Measurements from ENCODE around the gene ERC1.

The ERC1 gene

DNA sequence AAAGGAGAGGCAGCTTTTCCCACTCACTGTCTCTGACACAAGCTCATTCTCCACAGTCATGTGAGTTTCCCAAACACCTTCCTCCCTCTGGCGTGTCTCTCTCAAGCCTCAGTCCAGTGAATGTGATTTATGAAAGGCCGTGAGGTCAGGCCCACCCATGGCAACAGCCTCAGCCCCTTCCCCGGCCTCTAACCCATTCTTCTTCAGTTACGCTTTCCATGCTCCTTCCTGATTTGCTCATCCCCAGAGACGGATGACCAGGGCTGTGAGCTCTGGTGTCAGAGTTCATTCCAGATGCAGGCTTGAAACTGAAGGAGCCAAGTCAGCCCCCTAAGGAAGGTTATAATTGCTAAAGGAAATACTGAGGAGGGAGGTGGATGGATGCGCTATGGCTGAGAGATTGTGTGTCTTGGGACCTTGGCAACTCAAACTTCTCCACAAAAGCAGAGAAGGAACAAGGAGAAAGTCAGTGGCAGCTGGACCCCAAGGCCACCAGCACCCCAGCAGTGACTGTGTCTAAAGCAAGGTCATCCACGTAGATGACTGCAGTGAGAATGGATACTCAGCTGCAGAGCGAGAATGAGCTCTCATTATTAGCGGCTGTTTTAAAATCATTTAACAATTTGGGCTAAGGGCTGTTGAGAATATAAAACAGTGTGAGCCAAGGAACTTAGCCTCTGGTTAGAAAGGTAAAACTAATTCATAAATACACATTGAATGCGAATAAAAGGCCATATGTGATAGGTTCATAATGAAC lies 519.2 kb downstream of the ERC1 start:
- ChIA-PET POLR2A (ENCODE audit: low non-redundant PET) (no interaction called here), CTCF (no interaction called here)
- DNase-seq (ENCODE audit: low spot score) = no peak
- TF ChIP-seq, protein P1, sequence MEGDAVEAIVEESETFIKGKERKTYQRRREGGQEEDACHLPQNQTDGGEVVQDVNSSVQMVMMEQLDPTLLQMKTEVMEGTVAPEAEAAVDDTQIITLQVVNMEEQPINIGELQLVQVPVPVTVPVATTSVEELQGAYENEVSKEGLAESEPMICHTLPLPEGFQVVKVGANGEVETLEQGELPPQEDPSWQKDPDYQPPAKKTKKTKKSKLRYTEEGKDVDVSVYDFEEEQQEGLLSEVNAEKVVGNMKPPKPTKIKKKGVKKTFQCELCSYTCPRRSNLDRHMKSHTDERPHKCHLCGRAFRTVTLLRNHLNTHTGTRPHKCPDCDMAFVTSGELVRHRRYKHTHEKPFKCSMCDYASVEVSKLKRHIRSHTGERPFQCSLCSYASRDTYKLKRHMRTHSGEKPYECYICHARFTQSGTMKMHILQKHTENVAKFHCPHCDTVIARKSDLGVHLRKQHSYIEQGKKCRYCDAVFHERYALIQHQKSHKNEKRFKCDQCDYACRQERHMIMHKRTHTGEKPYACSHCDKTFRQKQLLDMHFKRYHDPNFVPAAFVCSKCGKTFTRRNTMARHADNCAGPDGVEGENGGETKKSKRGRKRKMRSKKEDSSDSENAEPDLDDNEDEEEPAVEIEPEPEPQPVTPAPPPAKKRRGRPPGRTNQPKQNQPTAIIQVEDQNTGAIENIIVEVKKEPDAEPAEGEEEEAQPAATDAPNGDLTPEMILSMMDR (conservative IDR thresholded peaks at IDR 0.05; ENCODE audit: low read depth) = no peak
- H3K27ac ChIP-seq = no peak overlapping the region

DNA sequence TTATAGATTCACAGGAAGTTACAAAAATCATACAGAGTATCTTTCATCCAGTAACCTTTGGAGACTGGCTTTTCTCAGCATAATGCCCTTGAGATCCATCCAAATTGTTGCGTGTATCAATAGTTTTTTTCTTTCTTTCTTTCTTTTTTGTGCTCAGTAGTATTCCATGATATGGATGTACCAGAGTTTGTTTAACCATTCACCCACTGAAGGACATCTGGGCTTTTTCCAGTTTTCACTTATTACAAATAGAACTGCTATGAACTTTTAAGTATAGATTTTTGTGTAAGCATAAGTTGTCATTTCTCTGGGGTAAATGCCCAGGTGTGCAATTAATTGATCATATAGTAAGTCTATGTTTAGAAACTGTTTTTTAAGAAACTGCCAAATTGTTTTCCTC lies 524.0 kb downstream of the ERC1 start:
- CTCF ChIA-PET = no interaction called here
- no peak for DNase-seq (ENCODE audit: low spot score)
- TF ChIP-seq, protein P1 (conservative IDR thresholded peaks at IDR 0.05; ENCODE audit: low read depth) = no peak
- no peak overlapping the region for H3K27ac ChIP-seq
- POLR2A ChIA-PET (ENCODE audit: low non-redundant PET) = no interaction called here

DNA sequence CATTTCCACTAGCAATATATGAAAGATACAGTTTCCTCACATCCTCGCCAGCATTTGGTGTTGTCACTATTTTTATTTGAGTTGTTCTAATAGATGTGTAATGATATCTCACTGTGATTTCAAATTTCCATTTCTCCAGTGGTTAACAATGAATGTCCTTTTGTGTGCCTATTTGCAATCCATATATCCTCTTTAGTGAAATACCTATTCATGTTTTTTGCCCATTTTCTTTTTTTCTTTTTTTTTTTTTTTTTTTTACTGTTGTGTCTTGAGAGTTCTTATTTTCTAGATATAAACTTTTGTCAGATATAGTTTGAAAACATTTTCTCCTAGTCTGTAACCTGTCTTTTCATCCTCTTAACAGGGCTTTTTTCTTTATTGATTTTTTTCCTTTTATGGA lies 524.4 kb downstream of the ERC1 start:
- POLR2A ChIA-PET (ENCODE audit: low non-redundant PET) = no interaction called here
- DNase-seq (ENCODE audit: low spot score) = no peak
- no peak overlapping the region for H3K27ac ChIP-seq
- TF ChIP-seq, protein P1 (conservative IDR thresholded peaks at IDR 0.05; ENCODE audit: low read depth) = no peak
- CTCF ChIA-PET = no interaction called here

DNA sequence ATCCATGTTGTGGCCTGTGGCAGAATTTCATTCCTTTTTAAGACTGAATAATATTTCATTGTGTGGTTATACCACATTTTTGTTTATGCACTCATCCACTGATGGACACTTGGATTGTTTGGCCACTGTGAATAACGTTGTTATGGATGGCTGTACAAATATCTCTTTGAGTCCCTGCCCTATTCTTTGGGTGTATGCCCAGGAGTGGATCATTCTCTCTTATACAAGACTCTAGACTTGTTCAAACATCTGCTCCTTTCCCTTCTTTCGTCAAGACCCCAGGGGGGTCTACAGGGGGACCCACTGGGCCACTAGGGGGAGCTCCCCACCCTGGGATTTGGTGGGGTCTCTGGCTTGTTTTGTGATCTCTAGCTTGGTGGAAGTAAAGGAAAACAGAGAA lies 526.0 kb downstream of the ERC1 start:
- CTCF ChIA-PET = interaction anchor here (0.6 to 0.7 kb wide), 3 partner anchors 41 to 1116 kb away, joined by 3 to 4 read pairs (median 3); partner anchors contain the start of gene CCDC77
- DNase-seq (ENCODE audit: low spot score) = no peak
- no peak overlapping the region for H3K27ac ChIP-seq
- TF ChIP-seq, protein P1 (conservative IDR thresholded peaks at IDR 0.05; ENCODE audit: low read depth) = no peak
- POLR2A ChIA-PET (ENCODE audit: low non-redundant PET) = no interaction called here

DNA sequence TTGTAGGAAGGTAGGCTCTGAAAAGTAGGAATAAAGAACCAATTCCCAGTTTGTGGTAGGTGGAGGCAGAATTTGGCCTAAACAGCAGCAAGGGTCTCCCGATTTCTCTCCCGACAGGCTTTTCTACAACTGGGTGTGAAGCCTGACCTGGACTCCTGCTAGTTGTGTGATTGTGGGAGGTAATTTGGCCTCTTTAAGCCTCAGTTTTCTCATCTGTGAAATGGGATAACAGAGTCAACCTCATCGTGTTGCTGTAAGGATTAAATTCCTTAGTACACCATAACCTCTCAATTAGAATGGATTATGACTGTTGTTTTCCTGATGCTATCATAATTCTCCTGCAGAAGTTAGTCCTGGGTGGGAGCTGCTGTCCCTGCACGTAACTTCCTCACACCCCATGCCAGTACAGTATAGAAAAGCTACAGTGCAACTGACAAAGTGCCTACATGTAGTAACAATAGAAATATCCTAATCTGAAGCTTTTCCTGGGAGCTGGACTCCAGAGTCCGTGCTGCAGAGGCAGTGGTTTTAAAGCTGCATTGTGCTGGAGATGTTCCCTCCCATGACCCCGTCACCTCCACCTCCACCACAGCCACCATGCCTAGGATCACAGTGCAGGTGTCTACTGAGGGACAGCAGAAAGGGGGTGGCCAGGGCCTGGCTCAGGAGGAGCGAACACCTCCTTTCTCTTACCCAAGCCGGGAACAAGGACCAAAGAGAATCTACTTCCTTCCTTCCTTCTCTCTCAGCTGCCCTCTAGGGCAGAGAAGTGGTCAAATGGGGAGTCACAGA lies 526.9 kb downstream of the ERC1 start:
- peak overlapping the region; percentile 83; the same call in 1 of the 2 replicates for H3K27ac ChIP-seq
- DNase-seq (ENCODE audit: low spot score) = no peak
- TF ChIP-seq, protein P1 (conservative IDR thresholded peaks at IDR 0.05; ENCODE audit: low read depth) = no peak
- ChIA-PET POLR2A (ENCODE audit: low non-redundant PET) (no interaction called here), CTCF (interaction anchor here (0.6 to 0.7 kb wide), 4 partner anchors 14 to 1117 kb away, joined by 3 read pairs; partner anchors contain the start of gene CCDC77)

DNA sequence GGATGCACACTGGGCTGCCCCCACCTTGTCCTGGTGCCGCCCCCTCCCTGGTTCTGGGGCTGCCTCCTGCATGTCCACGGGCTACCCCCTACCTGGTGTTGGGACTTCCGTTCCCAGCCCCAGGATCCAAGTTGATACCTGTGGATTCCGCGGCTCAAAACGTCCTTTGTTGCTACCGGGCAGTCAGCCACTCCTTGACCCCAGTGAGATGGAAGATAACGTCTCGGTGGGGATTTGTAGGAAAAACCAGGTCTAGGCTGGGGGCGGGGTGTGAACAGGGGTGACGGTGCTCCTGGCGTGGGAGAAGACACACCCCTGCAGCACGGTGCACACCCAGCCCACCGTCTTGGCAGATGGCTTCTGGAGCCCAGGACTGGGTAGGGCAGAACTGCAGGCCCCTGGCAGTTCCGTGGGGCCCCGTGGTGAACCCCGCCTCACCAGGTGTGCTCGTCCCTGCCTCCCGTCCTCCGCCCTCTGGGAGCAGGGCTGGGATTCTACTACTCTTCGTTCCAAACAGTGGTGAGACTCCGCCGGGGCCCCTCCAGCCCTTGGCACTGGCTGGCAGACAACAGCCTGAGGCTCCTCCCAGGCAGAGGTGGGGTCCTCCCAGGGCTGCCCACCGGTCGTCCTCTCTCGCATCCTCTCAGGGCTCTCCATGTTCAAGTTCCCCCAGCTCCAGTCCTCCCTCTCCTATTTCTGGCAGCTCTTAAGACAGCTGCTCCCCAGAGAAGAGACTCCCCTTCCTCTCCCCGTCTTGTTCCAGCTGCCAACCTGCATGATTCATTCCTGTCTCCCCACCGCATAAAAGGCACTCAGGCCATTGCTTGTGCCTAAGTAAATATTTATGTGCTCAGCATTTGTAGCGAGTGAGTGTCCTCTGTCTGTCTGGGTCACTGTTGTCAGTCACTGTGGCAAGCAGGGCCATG lies 527.8 kb downstream of the ERC1 start:
- TF ChIP-seq, protein P1 (conservative IDR thresholded peaks at IDR 0.05; ENCODE audit: low read depth) = no peak
- peak; percentile 57 for DNase-seq (ENCODE audit: low spot score)
- H3K27ac ChIP-seq = peak overlapping the region; percentile 83
- ChIA-PET POLR2A (ENCODE audit: low non-redundant PET) (no interaction called here), CTCF (interaction anchor here (0.6 to 1.0 kb wide), 2 partner anchors 15 to 401 kb away, joined by 3 read pairs; no protein-coding TSS in a partner anchor)

All from RWPE1 (cell line).